ENCODE results near the gene LRRC23. TPM values are rescaled to one million over a fixed set of nuclear protein-coding genes. Genes with fewer than 3 reads are reported as not detected.

Gene LRRC23
- polyA plus RNA-seq, 1 donor (not counting 4 experiments of a cell fraction or from before 2014, with no cell fraction given): 7.1 TPM

- H4K20me1 ChIP-seq (ENCODE audit: control insufficient read depth, extremely low read depth, insufficient read depth, low read length): no peaks in the 10 kb centered on the region
- H3K4me2 ChIP-seq (ENCODE audit: control insufficient read depth, extremely low read depth, insufficient read depth, low read depth, low read length): no peak overlapping the region
- H3K4me1 ChIP-seq (ENCODE audit: control insufficient read depth, extremely low read depth, insufficient read depth, low read length): no peaks in the 10 kb centered on the region
- dilution Hi-C loops (cut with MboI; ENCODE audit: extremely low pct_ligation_motif_present, low sequenced_read_pairs): no loop called here
- no peak overlapping the region for H3K9ac ChIP-seq (ENCODE audit: control insufficient read depth, extremely low read depth, insufficient read depth, low read length)
- no peak for TF ChIP-seq EZH2 (IDR thresholded peaks at IDR 0.05; ENCODE audit: low read length)
- TF ChIP-seq, protein P1, sequence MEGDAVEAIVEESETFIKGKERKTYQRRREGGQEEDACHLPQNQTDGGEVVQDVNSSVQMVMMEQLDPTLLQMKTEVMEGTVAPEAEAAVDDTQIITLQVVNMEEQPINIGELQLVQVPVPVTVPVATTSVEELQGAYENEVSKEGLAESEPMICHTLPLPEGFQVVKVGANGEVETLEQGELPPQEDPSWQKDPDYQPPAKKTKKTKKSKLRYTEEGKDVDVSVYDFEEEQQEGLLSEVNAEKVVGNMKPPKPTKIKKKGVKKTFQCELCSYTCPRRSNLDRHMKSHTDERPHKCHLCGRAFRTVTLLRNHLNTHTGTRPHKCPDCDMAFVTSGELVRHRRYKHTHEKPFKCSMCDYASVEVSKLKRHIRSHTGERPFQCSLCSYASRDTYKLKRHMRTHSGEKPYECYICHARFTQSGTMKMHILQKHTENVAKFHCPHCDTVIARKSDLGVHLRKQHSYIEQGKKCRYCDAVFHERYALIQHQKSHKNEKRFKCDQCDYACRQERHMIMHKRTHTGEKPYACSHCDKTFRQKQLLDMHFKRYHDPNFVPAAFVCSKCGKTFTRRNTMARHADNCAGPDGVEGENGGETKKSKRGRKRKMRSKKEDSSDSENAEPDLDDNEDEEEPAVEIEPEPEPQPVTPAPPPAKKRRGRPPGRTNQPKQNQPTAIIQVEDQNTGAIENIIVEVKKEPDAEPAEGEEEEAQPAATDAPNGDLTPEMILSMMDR (optimal IDR thresholded peaks at IDR 0.05 in 1 of 3, IDR thresholded peaks at IDR 0.05 in 1 of 3, conservative IDR thresholded peaks at IDR 0.05 in 1 of 3; ENCODE audit: extremely low read depth in 1 of 3, insufficient read depth in 2 of 3, low read length in 3 of 3): no peak
- H3K27ac ChIP-seq (ENCODE audit: control insufficient read depth, insufficient read depth, low read length): no peak overlapping the region
- no peak overlapping the region for H3K4me3 ChIP-seq (ENCODE audit: control insufficient read depth in 2 of 3, extremely low read depth in 1 of 3, insufficient read depth in 2 of 3, low read depth in 1 of 3, low read length in 3 of 3)
- no peaks in the 10 kb centered on the region for H3K36me3 ChIP-seq (ENCODE audit: control insufficient read depth in 2 of 2, extremely low read depth in 1 of 2, insufficient read depth in 2 of 2, low read length in 2 of 2)
- DNase-seq (ENCODE audit: low read depth, low spot score) (no peak), FAIRE-seq (no peak)
- H2AFZ ChIP-seq (ENCODE audit: control insufficient read depth, low read length): no peak overlapping the region
- H3K9me1 ChIP-seq (ENCODE audit: control insufficient read depth, extremely low read depth, insufficient read depth, low read length): no peaks in the 10 kb centered on the region
- no peaks in the 10 kb centered on the region for H3K9me3 ChIP-seq (ENCODE audit: control insufficient read depth, low read depth, low read length)
- H3K27me3 ChIP-seq (ENCODE audit: control insufficient read depth, extremely low read depth, insufficient read depth, low read length): no peaks in the 10 kb centered on the region
- no peaks in the 10 kb centered on the region for H3K79me2 ChIP-seq (ENCODE audit: control insufficient read depth, insufficient read depth, low read length)
Measured at GRCh38 chr12:6952121-6952862, 47.7 kb downstream of the LRRC23 start.

- H2AFZ ChIP-seq (ENCODE audit: control insufficient read depth, low read length): no peak overlapping the region
- FAIRE-seq (no peak), DNase-seq (ENCODE audit: low read depth, low spot score) (no peak)
- dilution Hi-C loops (cut with MboI; ENCODE audit: extremely low pct_ligation_motif_present, low sequenced_read_pairs): no loop called here
- H3K9me1 ChIP-seq (ENCODE audit: control insufficient read depth, extremely low read depth, insufficient read depth, low read length): no peaks in the 10 kb centered on the region
- H3K36me3 ChIP-seq (ENCODE audit: control insufficient read depth in 2 of 2, extremely low read depth in 1 of 2, insufficient read depth in 2 of 2, low read length in 2 of 2): no peaks in the 10 kb centered on the region
- no peaks in the 10 kb centered on the region for H4K20me1 ChIP-seq (ENCODE audit: control insufficient read depth, extremely low read depth, insufficient read depth, low read length)
- peaks cover 2% of the 10 kb centered on the region for H3K4me1 ChIP-seq (ENCODE audit: control insufficient read depth, extremely low read depth, insufficient read depth, low read length)
- H3K9ac ChIP-seq (ENCODE audit: control insufficient read depth, extremely low read depth, insufficient read depth, low read length): no peak overlapping the region
- TF ChIP-seq, protein P1 (optimal IDR thresholded peaks at IDR 0.05 in 1 of 3, IDR thresholded peaks at IDR 0.05 in 1 of 3, conservative IDR thresholded peaks at IDR 0.05 in 1 of 3; ENCODE audit: extremely low read depth in 1 of 3, insufficient read depth in 2 of 3, low read length in 3 of 3): no peak
- no peaks in the 10 kb centered on the region for H3K9me3 ChIP-seq (ENCODE audit: control insufficient read depth, low read depth, low read length)
- H3K4me2 ChIP-seq (ENCODE audit: control insufficient read depth, extremely low read depth, insufficient read depth, low read depth, low read length): no peak overlapping the region
- no peak overlapping the region for H3K27ac ChIP-seq (ENCODE audit: control insufficient read depth, insufficient read depth, low read length)
- H3K79me2 ChIP-seq (ENCODE audit: control insufficient read depth, insufficient read depth, low read length): no peaks in the 10 kb centered on the region
- no peaks in the 10 kb centered on the region for H3K27me3 ChIP-seq (ENCODE audit: control insufficient read depth, extremely low read depth, insufficient read depth, low read length)
- H3K4me3 ChIP-seq (ENCODE audit: control insufficient read depth in 2 of 3, extremely low read depth in 1 of 3, insufficient read depth in 2 of 3, low read depth in 1 of 3, low read length in 3 of 3): no peak overlapping the region
Measured at GRCh38 chr12:6952863-6953441, 48.3 kb downstream of the LRRC23 start.
